CD4-positive, alpha-beta T cell (primary cell): Measurements from ENCODE around the gene CFAP99. TPM values are rescaled to one million over a fixed set of nuclear protein-coding genes. Genes with fewer than 3 reads are reported as not detected.

Source experiments
- ATAC-seq: fragments of 200-7000 bp; cut with Tn5 transposase; one replicate; pipeline ENCODE4 v1.10.0; 2022; ENCODE audit warnings: mild to moderate bottlenecking; ENCODE audit not compliant: poor library complexity
- CTCF ChIA-PET: fragments of 350-600 bp; sonication (Branson Sonifier 250); formaldehyde crosslinking; loops from one replicate; lab custom pipeline; 2021; ENCODE audit warnings: antibody characterized with exemption, inconsistent platforms; lab: Charles Lee
- POLR2A ChIA-PET: fragments of 350-600 bp; sonication (Branson Sonifier 250); formaldehyde crosslinking; loops from one replicate; lab custom pipeline; 2021; ENCODE audit warnings: antibody characterized with exemption, inconsistent platforms; lab: Charles Lee
- DNase-seq, 14 experiments: peaks; one replicate each; pipeline ENCODE4 v3.0.0-alpha.2; 2013 to 2020; ENCODE audit warnings: mixed read lengths in 2 of 14
- H3K27ac ChIP-seq, 2 donors: one replicate each; pipeline versions ENCODE4 v1.5.1 to v1.7.0; 2013; ENCODE audit warnings: low read length in 2 of 2, low read depth in 1 of 2, mild to moderate bottlenecking in 1 of 2
- H3K27me3 ChIP-seq, 2 experiments: 1 replicate in 1 of 2; 2 replicates in 1 of 2; pipeline versions ENCODE4 v1.6.1 to v1.7.0; 2013; ENCODE audit warnings: low read length in 2 of 2, control low read depth in 1 of 2, mild to moderate bottlenecking in 1 of 2, moderate library complexity in 1 of 2; ENCODE audit not compliant: insufficient read depth in 2 of 2, control insufficient read depth in 1 of 2
- H3K36me3 ChIP-seq: one replicate; pipeline ENCODE4 v1.6.1; 2013; ENCODE audit warnings: low read length, control low read depth; ENCODE audit not compliant: insufficient read depth
- H3K4me1 ChIP-seq: one replicate; pipeline ENCODE4 v1.6.1; 2013; ENCODE audit warnings: low read length, control low read depth; ENCODE audit not compliant: insufficient read depth
- H3K4me3 ChIP-seq: one replicate; pipeline ENCODE4 v1.5.1; 2013; ENCODE audit warnings: mild to moderate bottlenecking, low read length, moderate library complexity
- H3K9me3 ChIP-seq, 2 experiments: 1 replicate in 1 of 2; 2 replicates in 1 of 2; pipeline versions ENCODE4 v1.6.1 to v1.7.0; 2013; ENCODE audit warnings: low read length in 2 of 2, mild to moderate bottlenecking in 2 of 2, control low read depth in 1 of 2, moderate library complexity in 1 of 2; ENCODE audit not compliant: control insufficient read depth in 1 of 2, insufficient read depth in 1 of 2
- H3K27ac Mint-ChIP-seq: one replicate; pipeline ENCODE4 v1.8.0; 2020; ENCODE audit warnings: mixed read lengths
- H3K27me3 Mint-ChIP-seq: one replicate; pipeline ENCODE4 v1.8.0; 2021; ENCODE audit warnings: mixed read lengths
- H3K36me3 Mint-ChIP-seq: one replicate; pipeline ENCODE4 v1.8.0; 2021; ENCODE audit warnings: low read depth, mixed read lengths
- H3K4me1 Mint-ChIP-seq: one replicate; pipeline ENCODE4 v1.8.0; 2021; ENCODE audit warnings: low read depth, mixed read lengths
- H3K4me3 Mint-ChIP-seq: one replicate; pipeline ENCODE4 v1.8.0; 2020; ENCODE audit warnings: mild to moderate bottlenecking, mixed read lengths
- H3K9me3 Mint-ChIP-seq: one replicate; pipeline ENCODE4 v1.8.0; 2020; ENCODE audit warnings: mixed read lengths
- CTCF ChIP-seq: fragments of 200-600 bp; IDR thresholded peaks from one replicate; pipeline ENCODE4 v1.8.0; 2022; ENCODE audit warnings: antibody characterized with exemption, mild to moderate bottlenecking
- intact Hi-C, 2 experiments: fragments of 100-400 bp; cut with DNase I in 1 of 2; cut with micrococcal nuclease in 1 of 2; formaldehyde crosslinking; loops; one replicate each; pipeline versions ENCODE4 v1.15.1 to v1.9.0; 2023 to 2025; cut with DNase I, micrococcal nuclease
- total RNA-seq, 174 experiments: library from RNA in 2 of 174; stranded (reverse) in 2 of 174; gene quantifications; one replicate each; pipeline ENCODE4 v1.2.3 and lab custom pipeline; 2021 to 2026

The CFAP99 gene
- total RNA-seq, 2 experiments from 2014 or later, result 0.17 TPM; not detected in 1

- CTCF ChIA-PET, result interaction anchor here (1.0 to 1.4 kb wide), 2 partner anchors 10 to 252 kb away, joined by 3 to 5 read pairs; no protein-coding TSS in a partner anchor
- H3K36me3 ChIP-seq, result peaks cover 41% of the 10 kb centered on the region
- POLR2A ChIA-PET, result interaction anchor here (0.6 to 5.1 kb wide), 4 partner anchors 11 to 433 kb away, joined by 3 to 74 read pairs (median 4); partner anchors contain the start of genes HAUS3, MXD4 and POLN
- H3K27me3 ChIP-seq, result no peaks in the 10 kb centered on the region
- no peak overlapping the region for H3K4me3 ChIP-seq
- ATAC-seq, result no peak
- Mint-ChIP-seq H3K4me3 (peak overlapping the region; percentile 94), H3K4me1 (peaks cover 68% of the 10 kb centered on the region), H3K9me3 (no peaks in the 10 kb centered on the region), H3K36me3 (peaks cover 70% of the 10 kb centered on the region), H3K27me3 (no peaks in the 10 kb centered on the region), H3K27ac (peak overlapping the region; percentile 94)
- peaks cover 75% of the 10 kb centered on the region for H3K4me1 ChIP-seq
- TF ChIP-seq CTCF, result no peak
- DNase-seq, result no peak
- no peaks in the 10 kb centered on the region for H3K9me3 ChIP-seq
- no peak overlapping the region for H3K27ac ChIP-seq
- intact Hi-C loops, result no loop called here
Measured at GRCh38 chr4:2472187-2472586, 53.4 kb downstream of the CFAP99 start.

- H3K4me1 Mint-ChIP-seq, result peaks cover 86% of the 10 kb centered on the region
- no peak for TF ChIP-seq CTCF
- peaks cover 93% of the 10 kb centered on the region for H3K4me1 ChIP-seq
- no peak for DNase-seq
- H3K27me3 Mint-ChIP-seq, result no peaks in the 10 kb centered on the region
- H3K27me3 ChIP-seq, result no peaks in the 10 kb centered on the region
- H3K4me3 ChIP-seq, result no peak overlapping the region
- peak overlapping the region; percentile 61 for H3K27ac Mint-ChIP-seq
- no peak for ATAC-seq
- peaks cover 33% of the 10 kb centered on the region for H3K36me3 ChIP-seq
- H3K27ac ChIP-seq, result no peak overlapping the region
- H3K9me3 Mint-ChIP-seq, result no peaks in the 10 kb centered on the region
- intact Hi-C loops, result no loop called here
- POLR2A ChIA-PET, result interaction anchor here (1.8 kb wide), 1 partner anchor 10 kb away, joined by 10 read pairs; the partner anchor contains the start of gene RNF4
- H3K4me3 Mint-ChIP-seq, result peak overlapping the region; percentile 45
- H3K36me3 Mint-ChIP-seq, result peaks cover 56% of the 10 kb centered on the region
- CTCF ChIA-PET, result no interaction called here
- H3K9me3 ChIP-seq, result no peaks in the 10 kb centered on the region
Measured at GRCh38 chr4:2478229-2478628, 59.5 kb downstream of the CFAP99 start.

DNA sequence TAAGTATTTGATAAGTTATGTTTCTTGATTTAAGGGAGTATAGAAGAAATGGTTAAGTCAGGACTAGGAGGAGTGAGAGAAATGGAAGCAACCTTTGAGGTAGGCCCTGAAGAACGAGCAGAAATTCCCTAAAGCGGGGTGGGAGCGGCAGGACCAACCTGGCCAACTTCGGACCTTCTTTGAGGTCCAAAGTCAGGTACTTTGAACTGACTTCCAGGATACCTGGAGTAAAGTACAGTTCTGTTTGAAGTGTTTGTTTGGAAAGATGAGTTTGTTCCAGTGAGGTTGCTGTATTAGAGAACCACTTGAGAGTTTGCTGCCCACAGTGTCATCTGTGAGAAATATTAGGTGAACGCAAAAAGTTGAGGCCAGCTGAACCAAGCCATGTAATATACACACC is 61.9 kb downstream of the CFAP99 start:
- H3K27me3 Mint-ChIP-seq, result no peaks in the 10 kb centered on the region
- H3K4me3 Mint-ChIP-seq, result peak overlapping the region; percentile 80
- DNase-seq (no peak), ATAC-seq (no peak)
- H3K4me3 ChIP-seq, result no peak overlapping the region
- POLR2A ChIA-PET, result interaction anchor here (6.4 kb wide), 1 partner anchor 11 kb away, joined by 74 read pairs; the partner anchor contains the start of gene RNF4
- CTCF ChIA-PET, result interaction anchor here (0.6 kb wide), 1 partner anchor 653 kb away, joined by 3 read pairs; no protein-coding TSS in a partner anchor
- H3K4me1 Mint-ChIP-seq, result peaks cover 93% of the 10 kb centered on the region
- H3K4me1 ChIP-seq, result peaks cover 97% of the 10 kb centered on the region
- H3K36me3 ChIP-seq, result peaks cover 19% of the 10 kb centered on the region
- intact Hi-C loops, result loop anchor here in 1 of 2 experiments (5.0 kb wide), 1 partner anchor 52 kb away; no protein-coding TSS in a partner anchor
- TF ChIP-seq CTCF, result no peak
- H3K27me3 ChIP-seq, result no peaks in the 10 kb centered on the region
- H3K36me3 Mint-ChIP-seq, result peaks cover 52% of the 10 kb centered on the region
- H3K9me3 ChIP-seq, result no peaks in the 10 kb centered on the region
- peak overlapping the region; percentile 78 for H3K27ac Mint-ChIP-seq
- H3K27ac ChIP-seq, result no peak overlapping the region
- no peaks in the 10 kb centered on the region for H3K9me3 Mint-ChIP-seq
